Panc1 (cell line): ENCODE measurements around the gene FLT1. TPM values are rescaled to one million over a fixed set of nuclear protein-coding genes. Genes with fewer than 3 reads are reported as not detected.

Experiments used
- ATAC-seq: fragments of 200-7000 bp; cut with Tn5 transposase; 2 replicates; pipeline ENCODE4 v1.9.1; 2020; ENCODE audit warnings: mild to moderate bottlenecking, moderate library complexity
- BruUV-seq: library from RNA; stranded (reverse); fragments of 400-500 nt; replicated peaks from 2 replicates; lab custom pipeline; 2021; lab: Mats Ljungman, UMichigan
- CTCF ChIA-PET: fragments of 300-600 bp; sonication (Branson Sonifier 250); formaldehyde crosslinking; loops from one replicate; lab custom pipeline; 2022; ENCODE audit warnings: antibody characterized with exemption; lab: Charles Lee
- POLR2A ChIA-PET: fragments of 300-600 bp; sonication (Branson Sonifier 250); formaldehyde crosslinking; loops from one replicate; lab custom pipeline; 2022; ENCODE audit warnings: antibody characterized with exemption; lab: Charles Lee
- DNase-seq: peaks from one replicate; pipeline ENCODE4 v3.0.0-alpha.2; 2010; ENCODE audit warnings: low read depth, low spot score
- H3K27ac ChIP-seq: 2 replicates; pipeline ENCODE4 v1.5.1; 2011; ENCODE audit warnings: mild to moderate bottlenecking, low read length, inconsistent platforms
- H3K27me3 ChIP-seq: fragments of 200-500 bp; sonication (Bioruptor generic); 2 replicates; pipeline ENCODE4 v1.6.0; 2014; ENCODE audit warnings: low read length, inconsistent platforms; ENCODE audit not compliant: control insufficient read depth, insufficient read depth
- H3K36me3 ChIP-seq: fragments of 200-500 bp; sonication (Bioruptor generic); 2 replicates; pipeline ENCODE4 v1.5.1; 2014; ENCODE audit warnings: inconsistent platforms, mild to moderate bottlenecking, low read length, moderate library complexity; ENCODE audit not compliant: control insufficient read depth, insufficient read depth
- H3K4me1 ChIP-seq: 2 replicates; pipeline ENCODE4 v1.5.1; 2011; ENCODE audit warnings: inconsistent platforms, mild to moderate bottlenecking, low read length, moderate library complexity; ENCODE audit not compliant: control insufficient read depth, insufficient read depth
- H3K4me3 ChIP-seq, 2 experiments: 2 replicates each; pipeline ENCODE4 v1.5.1; 2011 to 2012; ENCODE audit warnings: low read depth in 2 of 2, low read length in 2 of 2, mild to moderate bottlenecking in 2 of 2, inconsistent platforms in 1 of 2, moderate library complexity in 1 of 2
- H3K9me3 ChIP-seq: fragments of 200-500 bp; sonication (Bioruptor generic); 2 replicates; pipeline ENCODE4 v1.5.1; 2014; ENCODE audit warnings: low read depth, mild to moderate bottlenecking, inconsistent platforms, low read length, moderate library complexity; ENCODE audit not compliant: control insufficient read depth, insufficient read depth
- CTCF ChIP-seq: fragments of 450-650 bp; IDR thresholded peaks from 2 replicates; pipeline ENCODE4 v1.5.1; 2017; ENCODE audit warnings: mild to moderate bottlenecking
- POLR2AphosphoS5 ChIP-seq: IDR thresholded peaks from 2 replicates; pipeline ENCODE4 v1.6.1; 2012; ENCODE audit warnings: mild to moderate bottlenecking, low read depth, low read length, moderate library complexity
- REST ChIP-seq, 2 experiments: IDR thresholded peaks; 2 replicates each; pipeline ENCODE4 v1.6.1; 2011 to 2012; ENCODE audit warnings: low read depth in 2 of 2, control low read depth in 1 of 2, low read length in 1 of 2, mild to moderate bottlenecking in 1 of 2, moderate library complexity in 1 of 2; ENCODE audit not compliant: insufficient read depth in 1 of 2
- SIN3A ChIP-seq: IDR thresholded peaks from 2 replicates; pipeline ENCODE4 v1.6.1; 2012; ENCODE audit warnings: low read depth, mild to moderate bottlenecking, low read length, moderate library complexity, borderline replicate concordance; ENCODE audit not compliant: insufficient read depth
- TCF7L2 ChIP-seq: IDR thresholded peaks from 2 replicates; pipeline ENCODE4 v1.6.1; 2011; ENCODE audit warnings: mild to moderate bottlenecking, low read depth, low read length, inconsistent platforms
- in situ Hi-C: cut with HindIII; loops from 2 replicates; pipeline ENCODE4 v1.10.0; 2016; ENCODE audit warnings: low sequenced_read_pairs, low pct_unique_long_range_greater_than_20kb
- intact Hi-C: fragments of 100-400 bp; cut with micrococcal nuclease; formaldehyde crosslinking; loops from one replicate; pipeline ENCODE4 v1.10.0; 2022; ENCODE audit not compliant: unreplicated experiment
- total RNA-seq: library from RNA; stranded (reverse); gene quantifications from one replicate; pipeline ENCODE4 v1.2.1, GENCODE V29; 2021; ENCODE audit not compliant: unreplicated experiment

The FLT1 gene
- total RNA-seq, 1 experiment from 2014 or later = 0.15 TPM

GRCh38 chr13:28493740-28494503 lies 1.0 kb downstream of the FLT1 start:
- Histone ChIP-seq H3K36me3 (no peaks in the 10 kb centered on the region), H3K4me3 (peak overlapping the region; percentile 24 to 32; a peak in 2 of 4 replicates), H3K27ac (no peak overlapping the region), H3K4me1 (no peaks in the 10 kb centered on the region), H3K27me3 (peaks cover 28% of the 10 kb centered on the region), H3K9me3 (no peaks in the 10 kb centered on the region)
- POLR2A ChIA-PET = no interaction called here
- no TSS peak for BruUV-seq
- TF ChIP-seq SIN3A (no peak), TCF7L2 (no peak), REST (IDR thresholded peaks at IDR 0.05; ENCODE audit: insufficient read depth in 1 of 2, low read depth in 2 of 2, low read length in 1 of 2) (no peak), POLR2AphosphoS5 (no peak), CTCF (no peak)
- in situ Hi-C loops = no loop called here
- intact Hi-C loops = no loop called here
- CTCF ChIA-PET = no interaction called here
- ATAC-seq (peak; percentile 53), DNase-seq (no peak)

GRCh38 chr13:28492569-28493367 lies 2.2 kb downstream of the FLT1 start:
- CTCF ChIA-PET = no interaction called here
- ATAC-seq = no peak

More at GRCh38 chr13:28492569-28493367, 2.2 kb downstream of the FLT1 start:
- intact Hi-C loops = no loop called here
- peaks cover 28% of the 10 kb centered on the region for H3K27me3 ChIP-seq
- H3K27ac ChIP-seq = no peak overlapping the region
- no peaks in the 10 kb centered on the region for H3K9me3 ChIP-seq
- H3K36me3 ChIP-seq = no peaks in the 10 kb centered on the region
- no peaks in the 10 kb centered on the region for H3K4me1 ChIP-seq
- POLR2A ChIA-PET = no interaction called here
- H3K4me3 ChIP-seq = no peak overlapping the region
- no peak for DNase-seq
- no TSS peak for BruUV-seq
- TF ChIP-seq POLR2AphosphoS5 = no peak
- TF ChIP-seq TCF7L2 = no peak
- TF ChIP-seq CTCF = no peak
- no peak for TF ChIP-seq REST (IDR thresholded peaks at IDR 0.05; ENCODE audit: insufficient read depth in 1 of 2, low read depth in 2 of 2, low read length in 1 of 2)
- no peak for TF ChIP-seq SIN3A
- in situ Hi-C loops = no loop called here
